Lung (tissue), 12 donors: ENCODE results near the gene PCDHB6. TPM values are rescaled to one million over a fixed set of nuclear protein-coding genes. Genes with fewer than 3 reads are reported as not detected.
A peak's percentile ranks its signal among the peaks of the same experiment; 100 is the strongest.
"Not testable (repeated sequence)": the region's sequence is repeated elsewhere in the genome, so short reads cannot be mapped to it uniquely, and the experiment has no call there.

Experiments
- ATAC-seq: fragments of 200-7000 bp; cut with Tn5 transposase; one replicate; pipeline ENCODE4 v1.9.1; 2020; ENCODE audit warnings: moderate number of reproducible peaks; ENCODE audit not compliant: insufficient read depth, low FRiP score
- DNase-seq, 3 donors: peaks; one replicate each; pipeline ENCODE4 v3.0.0-alpha.2; 2013 to 2017
- H3K27ac ChIP-seq, 2 donors: one replicate each; pipeline ENCODE4 v1.5.1; 2013; ENCODE audit warnings: mild to moderate bottlenecking in 2 of 2, moderate library complexity in 2 of 2, control low read depth in 1 of 2, inconsistent platforms in 1 of 2, low read depth in 1 of 2, low read length in 1 of 2
- H3K27me3 ChIP-seq, 3 donors: one replicate each; pipeline ENCODE4 v1.5.1; 2013; ENCODE audit warnings: low read length in 2 of 3; ENCODE audit not compliant: control insufficient read depth in 3 of 3, insufficient read depth in 3 of 3
- H3K36me3 ChIP-seq, 4 donors: one replicate each; pipeline ENCODE4 v1.5.1; 2013; ENCODE audit warnings: low read length in 4 of 4, mild to moderate bottlenecking in 1 of 4, moderate library complexity in 1 of 4; ENCODE audit not compliant: control insufficient read depth in 4 of 4, insufficient read depth in 4 of 4
- H3K4me1 ChIP-seq, 5 donors: one replicate each; pipeline ENCODE4 v1.5.1; 2013; ENCODE audit warnings: low read length in 5 of 5, mild to moderate bottlenecking in 2 of 5, moderate library complexity in 1 of 5; ENCODE audit not compliant: control insufficient read depth in 5 of 5, insufficient read depth in 5 of 5
- H3K4me3 ChIP-seq: one replicate; pipeline ENCODE4 v1.5.1; 2013; ENCODE audit warnings: mild to moderate bottlenecking, control low read depth, moderate library complexity
- H3K9ac ChIP-seq, 2 donors: one replicate each; pipeline ENCODE4 v1.5.1; 2013; ENCODE audit warnings: low read length in 2 of 2, control low read depth in 1 of 2; ENCODE audit not compliant: insufficient read depth in 1 of 2
- H3K9me3 ChIP-seq, 4 donors: one replicate each; pipeline ENCODE4 v1.5.1; 2013; ENCODE audit warnings: low read length in 3 of 4, mild to moderate bottlenecking in 1 of 4, moderate library complexity in 1 of 4; ENCODE audit not compliant: control insufficient read depth in 4 of 4, insufficient read depth in 3 of 4
- WGBS, 2 donors: extraction: QIAGEN DNeasy Blood & Tissue Kit; methylation state at CpG; one replicate each; pipeline ENCODE4 v1.1.7; 2013; 5-methylcytosine and 5-hydroxymethylcytosine counted together
- polyA plus RNA-seq, 2 donors: library from polyadenylated mRNA; stranded (reverse); fragments of 200-250 nt; gene quantifications; one replicate each; pipeline ENCODE4 v1.2.1, GENCODE V29; 2013
- total RNA-seq, 2 donors: library from RNA; depleted of rRNA in 1 of 2; stranded (reverse); fragments of >200 nt in 1 of 2; gene quantifications; one replicate each; pipeline ENCODE4 v1.2.1, GENCODE V29; 2014 to 2021
- TF ChIP-seq, protein P1 (sequence below): IDR thresholded peaks from 2 replicates; pipeline ENCODE4 v1.5.1; 2012; ENCODE audit warnings: mild to moderate bottlenecking; ENCODE audit errors: control extremely low read depth, extremely low read depth
- donor health status: control.
- donor health status: control.
- donor health status: Bipolar disorder and iron deficiency.
- donor health status: healthy.
- donor health status: DM: yes; HTN: yes; CAD: no.

PCDHB6 gene
- total and polyA plus RNA-seq, 4 donors = 0.16 to 1.7 (median 0.66) TPM

DNA sequence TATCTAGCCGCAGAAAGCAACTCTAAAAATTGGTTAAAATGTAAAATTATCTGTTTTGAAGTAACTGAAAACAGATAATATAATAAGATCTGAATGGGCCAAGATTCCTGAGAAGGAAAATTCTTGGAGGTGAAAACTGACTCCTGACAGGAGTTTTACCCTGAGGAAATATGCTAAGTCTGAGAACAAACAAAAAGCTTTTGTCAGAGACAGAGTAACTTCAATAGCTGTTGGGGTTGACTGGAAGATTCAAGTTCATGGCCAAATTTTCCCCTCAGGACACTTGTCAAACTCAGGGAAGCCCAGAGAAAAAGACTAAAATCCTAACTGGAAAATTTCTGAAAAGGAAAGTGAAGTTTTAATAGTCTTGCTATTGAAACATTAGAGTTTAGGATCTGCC is 22.6 kb upstream of the PCDHB6 start:
- Histone ChIP-seq H3K36me3 (no peaks in the 10 kb centered on the region), H3K27ac (no peak overlapping the region), H3K27me3 (no peaks in the 10 kb centered on the region), H3K4me1 (no peaks in the 10 kb centered on the region), H3K4me3 (no peak overlapping the region), H3K9me3 (peaks cover 0 to 16% (median 6%) of the 10 kb centered on the region in 4 donors), H3K9ac (no peak overlapping the region)
- ATAC-seq (no peak), DNase-seq (no peak)
- 91% methylated on average over 1 of the region's 1 CpG for WGBS, 2 donors
- TF ChIP-seq, protein P1, sequence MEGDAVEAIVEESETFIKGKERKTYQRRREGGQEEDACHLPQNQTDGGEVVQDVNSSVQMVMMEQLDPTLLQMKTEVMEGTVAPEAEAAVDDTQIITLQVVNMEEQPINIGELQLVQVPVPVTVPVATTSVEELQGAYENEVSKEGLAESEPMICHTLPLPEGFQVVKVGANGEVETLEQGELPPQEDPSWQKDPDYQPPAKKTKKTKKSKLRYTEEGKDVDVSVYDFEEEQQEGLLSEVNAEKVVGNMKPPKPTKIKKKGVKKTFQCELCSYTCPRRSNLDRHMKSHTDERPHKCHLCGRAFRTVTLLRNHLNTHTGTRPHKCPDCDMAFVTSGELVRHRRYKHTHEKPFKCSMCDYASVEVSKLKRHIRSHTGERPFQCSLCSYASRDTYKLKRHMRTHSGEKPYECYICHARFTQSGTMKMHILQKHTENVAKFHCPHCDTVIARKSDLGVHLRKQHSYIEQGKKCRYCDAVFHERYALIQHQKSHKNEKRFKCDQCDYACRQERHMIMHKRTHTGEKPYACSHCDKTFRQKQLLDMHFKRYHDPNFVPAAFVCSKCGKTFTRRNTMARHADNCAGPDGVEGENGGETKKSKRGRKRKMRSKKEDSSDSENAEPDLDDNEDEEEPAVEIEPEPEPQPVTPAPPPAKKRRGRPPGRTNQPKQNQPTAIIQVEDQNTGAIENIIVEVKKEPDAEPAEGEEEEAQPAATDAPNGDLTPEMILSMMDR = no peak

- WGBS, 2 donors = 15 to 20% methylated on average over 22 of the region's 22 CpGs
- no peaks in the 10 kb centered on the region for H3K36me3 ChIP-seq
- peaks cover 5 to 27% (median 12%) of the 10 kb centered on the region in 4 donors for H3K9me3 ChIP-seq
- H3K27ac ChIP-seq = no peak within 1 kb of the TSS
- ATAC-seq (no peak), DNase-seq (peak; percentile 57 to 76 (median 60))
- peak within 1 kb of the TSS; percentile 35 for H3K4me3 ChIP-seq
- H3K27me3 ChIP-seq = no peaks in the 10 kb centered on the region
- H3K4me1 ChIP-seq = no peaks in the 10 kb centered on the region
- peak within 1 kb of the TSS in 1 of 2 donors; percentile 72 for H3K9ac ChIP-seq
- TF ChIP-seq, protein P1 = no peak
Measured at GRCh38 chr5:141135030-141135717, 14.7 kb upstream of the PCDHB6 start, which contains the start of gene PCDHB5. Gene PCDHB5, plus strand, starts transcription at chr5:141135206. Its CDS starts 229 bp downstream, at chr5:141135435.

DNA sequence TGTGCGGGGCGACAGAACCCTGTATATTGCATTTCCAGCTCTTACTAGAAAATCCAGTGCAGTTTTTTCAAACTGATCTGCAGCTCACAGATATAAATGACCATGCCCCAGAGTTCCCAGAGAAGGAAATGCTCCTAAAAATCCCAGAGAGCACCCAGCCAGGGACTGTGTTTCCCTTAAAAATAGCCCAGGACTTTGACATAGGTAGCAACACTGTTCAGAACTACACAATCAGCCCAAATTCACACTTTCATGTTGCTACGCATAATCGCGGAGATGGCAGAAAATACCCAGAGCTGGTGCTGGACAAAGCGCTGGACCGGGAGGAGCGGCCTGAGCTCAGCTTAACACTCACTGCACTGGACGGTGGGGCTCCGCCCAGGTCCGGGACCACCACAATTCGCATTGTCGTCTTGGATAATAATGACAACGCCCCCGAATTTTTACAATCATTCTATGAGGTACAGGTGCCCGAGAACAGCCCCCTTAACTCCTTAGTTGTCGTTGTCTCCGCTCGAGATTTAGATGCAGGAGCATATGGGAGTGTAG is 14.1 kb upstream of the PCDHB6 start:
- DNase-seq (peak in 1 of 3 donors; percentile 19), ATAC-seq (no peak)
- H3K36me3 ChIP-seq = no peaks in the 10 kb centered on the region
- H3K9ac ChIP-seq = peak overlapping the region in 1 of 2 donors; percentile 42
- TF ChIP-seq, protein P1 = no peak
- H3K27ac ChIP-seq = no peak overlapping the region
- H3K9me3 ChIP-seq = peaks cover 5 to 26% (median 12%) of the 10 kb centered on the region in 4 donors
- WGBS, 2 donors = 40 to 44% methylated on average over 19 of the region's 19 CpGs
- H3K4me1 ChIP-seq = no peaks in the 10 kb centered on the region
- no peaks in the 10 kb centered on the region for H3K27me3 ChIP-seq
- H3K4me3 ChIP-seq = no peak overlapping the region

DNA sequence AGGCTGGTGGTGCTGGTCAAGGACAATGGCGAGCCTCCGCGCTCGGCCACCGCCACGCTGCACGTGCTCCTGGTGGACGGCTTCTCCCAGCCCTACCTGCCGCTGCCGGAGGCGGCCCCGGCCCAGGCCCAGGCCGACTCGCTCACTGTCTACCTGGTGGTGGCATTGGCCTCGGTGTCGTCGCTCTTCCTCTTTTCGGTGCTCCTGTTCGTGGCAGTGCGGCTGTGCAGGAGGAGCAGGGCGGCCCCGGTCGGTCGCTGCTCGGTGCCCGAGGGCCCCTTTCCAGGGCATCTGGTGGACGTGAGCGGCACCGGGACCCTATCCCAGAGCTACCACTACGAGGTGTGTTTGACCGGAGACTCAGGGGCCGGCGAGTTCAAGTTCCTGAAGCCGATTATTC is 12.5 kb upstream of the PCDHB6 start:
- H3K27me3 ChIP-seq, H3K4me3 ChIP-seq, ATAC-seq, H3K9ac ChIP-seq, DNase-seq, H3K27ac ChIP-seq, H3K36me3 ChIP-seq, H3K4me1 ChIP-seq: not testable (repeated sequence)
- H3K9me3 ChIP-seq = peaks cover 5 to 26% (median 12%) of the 10 kb centered on the region in 4 donors
- 43 to 46% methylated on average over 30 to 34 of the region's 34 CpGs for WGBS, 2 donors
